Occipital lobe (tissue), 2 donors: Measurements from ENCODE around the gene DYNC2LI1. TPM values are rescaled to one million over a fixed set of nuclear protein-coding genes. Genes with fewer than 3 reads are reported as not detected.

ENCODE experiments used
- DNase-seq: peaks from one replicate; lab custom pipeline; 2025; lab: John Stamatoyannopoulos, UW
- total RNA-seq: library from RNA; depleted of rRNA; stranded (reverse); fragments of >200 nt; gene quantifications from one replicate; pipeline ENCODE4 v1.2.3, GENCODE V29; 2014

DYNC2LI1 gene
- total RNA-seq, 1 donor from 2014 or later: 41.5 TPM

DNA sequence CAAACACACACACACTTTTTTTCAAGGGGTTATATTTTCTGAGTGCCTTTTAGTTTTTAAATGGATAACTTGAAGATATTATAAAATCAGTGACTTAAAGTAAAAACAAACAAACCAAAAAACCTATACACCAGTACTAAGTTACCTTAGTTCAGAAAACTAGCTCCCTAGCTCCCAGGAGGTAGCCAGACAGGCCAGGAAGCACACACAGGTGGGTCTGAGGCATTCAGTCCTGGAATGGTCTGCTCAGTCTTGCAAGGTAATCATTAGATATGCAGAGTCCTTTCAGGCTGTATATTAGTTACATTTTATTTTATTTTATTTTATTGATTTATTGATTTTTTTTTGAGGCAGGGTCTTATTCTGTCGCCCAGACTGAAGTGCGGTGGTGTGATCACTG, 10.7 kb upstream of the DYNC2LI1 start:
- DNase-seq: no peak

DNA sequence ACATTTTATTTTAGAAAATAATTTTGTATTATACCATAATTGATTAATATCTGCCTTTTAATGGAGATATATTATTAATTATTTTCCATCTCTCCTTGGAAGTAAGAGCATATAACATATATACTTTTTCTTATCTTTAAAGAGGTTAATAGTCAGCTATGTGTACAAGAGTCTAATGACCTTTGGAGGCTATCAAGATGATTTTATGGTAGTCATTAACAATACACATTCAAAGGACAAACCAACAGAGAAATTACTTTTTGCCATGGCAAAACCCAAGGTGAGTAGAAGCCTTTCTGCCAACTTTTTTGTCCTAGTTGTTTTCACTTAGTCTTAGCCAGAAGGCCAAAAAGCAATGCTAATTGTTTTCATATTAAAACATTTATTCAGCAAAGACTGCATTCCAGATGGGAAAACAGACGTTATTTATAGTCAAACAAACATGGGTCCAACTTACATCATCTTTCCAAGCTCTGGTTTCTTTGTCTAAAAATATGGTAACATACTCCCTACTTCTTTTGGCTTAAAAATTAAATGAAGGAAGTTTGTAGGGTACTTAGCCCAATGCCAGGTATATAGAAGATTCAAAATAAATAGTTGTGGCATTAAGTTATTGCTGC, 9.6 kb upstream of the DYNC2LI1 start:
- no peak for DNase-seq

DNA sequence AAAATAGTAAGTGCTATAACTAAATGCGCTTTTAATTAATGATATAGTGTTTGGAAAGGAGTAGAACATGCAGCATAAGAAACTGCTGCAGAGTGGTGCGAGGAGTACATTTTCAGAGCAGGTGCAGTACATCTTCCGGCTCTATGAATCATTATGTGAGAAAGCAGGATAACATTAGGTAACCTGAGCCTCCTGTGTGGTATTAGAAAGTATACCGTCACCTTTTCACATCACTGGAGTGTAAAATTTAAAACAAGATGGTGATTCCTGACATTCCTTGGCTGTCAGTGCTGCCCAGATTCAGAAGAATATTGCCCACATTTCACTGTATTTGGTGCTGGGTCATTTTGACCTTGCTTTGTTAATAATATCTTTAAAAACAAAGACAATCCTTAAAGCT, 7.8 kb upstream of the DYNC2LI1 start:
- no peak for DNase-seq

DNA sequence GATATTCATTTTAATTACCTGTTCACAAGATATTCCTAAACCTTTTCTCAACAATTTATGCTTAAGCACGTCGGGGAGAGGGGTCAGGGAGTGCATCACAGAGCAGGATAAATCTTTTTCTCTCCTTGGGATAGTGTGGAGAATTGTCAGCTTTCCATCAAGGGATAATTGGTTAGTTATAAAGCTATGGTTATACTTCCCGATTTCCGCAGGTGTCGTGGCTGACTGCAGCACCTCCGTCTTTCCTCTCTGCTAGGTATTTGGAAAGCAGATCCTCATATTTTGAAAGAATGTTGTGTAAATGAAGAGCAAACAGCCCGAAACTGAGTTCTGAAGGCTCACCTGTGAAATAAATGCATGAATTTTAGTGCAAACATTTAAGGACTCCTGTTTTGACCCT, 778 bp downstream of the DYNC2LI1 start:
- no peak for DNase-seq

DNA sequence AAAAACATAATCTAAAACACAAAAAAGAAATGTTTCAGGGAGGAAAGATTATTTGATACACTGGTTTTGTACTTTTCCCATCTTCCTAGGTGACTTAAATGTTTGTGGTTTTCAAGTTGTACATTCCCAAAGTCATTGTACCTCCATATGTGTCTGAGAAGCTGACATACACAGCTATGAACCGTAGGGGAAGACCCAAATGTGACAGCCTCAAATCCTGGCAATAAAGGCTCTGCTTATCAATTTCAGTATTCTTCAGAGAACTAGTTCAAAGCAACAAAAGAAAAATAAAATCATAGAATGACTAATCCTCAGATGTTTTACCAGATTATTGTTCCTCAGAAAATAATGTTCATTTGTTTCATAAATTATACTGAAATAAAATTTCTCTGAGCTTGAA, 2.5 kb downstream of the DYNC2LI1 start:
- no peak for DNase-seq

DNA sequence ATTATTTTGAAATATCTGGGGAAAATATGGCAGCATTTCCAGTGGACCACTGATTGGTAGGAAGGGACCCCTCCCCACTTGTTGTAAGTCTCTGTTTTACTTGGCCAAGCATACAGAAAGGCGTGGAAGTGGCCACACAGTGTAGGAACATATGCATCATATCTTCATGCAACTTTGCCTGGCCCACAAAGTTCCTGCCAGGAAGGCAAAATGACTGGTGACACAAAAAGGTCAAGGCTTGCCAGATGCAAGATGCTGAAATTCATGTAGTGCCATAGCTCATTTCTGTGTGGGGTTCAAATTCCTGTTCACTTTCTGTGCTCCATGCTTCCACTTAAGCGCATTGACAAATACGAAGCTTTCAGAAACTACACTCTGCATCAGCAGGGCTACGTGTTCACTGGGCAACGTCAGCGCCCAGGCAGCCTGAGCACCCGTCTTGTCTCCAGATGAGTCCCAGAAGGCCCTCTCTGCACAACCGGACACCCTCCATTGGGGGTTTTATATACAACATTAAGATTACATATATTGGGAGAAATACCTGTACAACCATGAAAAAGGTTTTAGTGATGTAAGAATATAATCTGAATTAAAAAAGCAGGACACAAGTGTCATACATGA, 3.6 kb downstream of the DYNC2LI1 start:
- DNase-seq: no peak

DNA sequence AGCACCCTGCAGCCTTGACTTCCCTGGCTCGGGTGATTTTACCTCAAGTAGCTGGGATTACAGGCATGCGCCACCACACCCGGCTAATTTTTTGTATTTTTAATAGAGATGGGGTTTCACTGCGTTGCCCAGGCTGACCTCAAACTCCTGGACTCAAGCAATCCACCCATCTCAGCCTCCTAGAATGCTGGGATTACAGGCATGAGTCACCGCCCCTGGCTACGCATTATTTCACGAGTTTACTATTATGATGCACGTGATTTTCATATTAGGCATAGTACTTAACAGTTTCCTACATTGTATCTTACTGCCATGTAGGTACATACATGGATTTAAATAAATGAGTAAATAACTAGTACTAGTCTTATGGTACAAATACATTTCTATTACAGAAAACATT, 4.4 kb downstream of the DYNC2LI1 start:
- DNase-seq: no peak

DNA sequence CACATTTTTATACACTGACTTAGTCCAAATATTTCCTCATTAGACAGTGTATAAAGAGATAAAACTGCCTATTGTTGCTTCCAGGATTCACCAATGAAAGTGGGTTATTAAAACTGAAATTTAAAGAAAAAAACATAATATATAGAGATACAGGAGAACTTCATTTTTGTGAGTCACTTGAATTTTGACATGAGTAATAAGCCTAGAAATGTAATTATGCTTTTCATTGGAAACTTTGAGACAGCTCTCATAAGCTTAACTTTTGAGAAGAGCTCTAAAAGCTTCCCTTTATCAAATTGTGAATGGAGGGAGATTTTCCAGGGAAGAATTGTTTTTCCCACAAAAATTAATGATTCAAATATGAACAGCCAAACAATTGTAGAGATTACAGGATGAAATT, 14.1 kb downstream of the DYNC2LI1 start:
- no peak for DNase-seq

DNA sequence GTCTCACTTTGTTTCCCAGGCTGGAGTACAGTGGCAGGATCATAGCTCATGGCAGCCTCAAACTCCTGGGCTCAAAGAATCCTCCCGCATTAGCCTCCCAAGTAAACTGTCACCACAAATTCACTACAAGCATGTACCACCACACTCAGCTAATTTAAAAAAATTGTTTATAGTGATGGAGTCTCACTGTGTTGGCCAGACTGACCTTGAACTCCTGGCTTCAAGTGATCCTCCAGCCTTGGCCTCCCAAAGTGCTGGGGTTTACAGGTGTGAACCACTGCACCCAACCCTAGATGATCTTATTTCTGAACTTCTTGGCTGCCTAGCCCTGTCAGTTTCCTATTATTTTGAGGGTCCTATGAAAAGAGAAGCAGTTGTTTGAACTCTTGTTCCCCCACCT, 14.8 kb downstream of the DYNC2LI1 start:
- DNase-seq: no peak

DNA sequence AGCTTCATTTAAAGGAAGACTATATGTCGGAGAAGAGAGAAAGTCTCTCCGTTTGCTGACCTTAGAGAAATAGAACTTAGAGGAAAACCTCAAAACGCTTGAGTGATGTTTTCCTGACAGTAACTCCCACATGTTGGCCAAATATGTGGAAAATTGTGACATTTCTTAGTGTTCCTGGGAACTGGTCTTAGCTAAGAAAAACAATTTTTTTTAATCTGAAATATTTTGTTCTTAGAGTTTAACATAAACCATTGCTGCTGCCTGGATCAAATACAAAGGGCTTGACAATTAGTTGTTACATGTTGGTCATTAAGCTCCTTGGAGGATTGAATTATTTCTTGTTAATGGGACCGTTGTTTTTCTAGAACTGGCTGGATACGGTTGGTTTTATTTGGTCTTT, 16.3 kb downstream of the DYNC2LI1 start:
- DNase-seq: no peak

DNA sequence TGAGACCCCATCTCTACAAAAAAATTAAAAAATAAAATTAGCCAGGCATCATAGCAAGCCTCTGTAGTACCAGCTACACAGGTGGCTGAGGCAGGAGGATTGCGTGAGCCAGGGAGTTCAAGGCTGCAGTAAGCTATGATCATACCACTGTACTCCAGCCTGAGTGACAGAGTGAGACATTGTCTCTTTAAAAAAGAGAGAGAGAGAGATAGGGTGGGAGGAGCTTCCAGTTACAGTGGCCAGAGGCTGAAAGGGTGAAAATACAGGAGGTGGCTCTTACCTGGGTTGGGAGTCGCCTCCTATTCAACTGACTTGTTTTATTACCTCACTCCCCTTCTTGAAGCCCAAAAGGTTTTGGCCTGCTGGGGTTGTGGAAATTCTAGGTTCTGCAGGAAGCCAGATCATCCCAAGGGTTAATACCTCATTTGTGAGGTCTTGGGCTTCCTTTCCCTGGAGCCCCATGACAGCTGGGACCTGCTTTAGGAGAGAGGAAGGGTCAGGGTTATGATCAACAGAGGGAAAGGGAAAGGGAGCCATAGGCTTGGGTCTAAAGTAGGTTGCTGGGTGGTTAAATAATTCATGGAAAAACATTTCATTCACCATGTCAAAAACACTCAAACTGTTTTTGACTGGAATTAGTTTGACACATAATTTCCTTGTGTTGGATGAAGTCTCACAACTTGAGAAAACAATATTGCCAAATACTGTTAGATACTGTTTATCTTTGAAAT, 17.4 kb downstream of the DYNC2LI1 start:
- DNase-seq: no peak

DNA sequence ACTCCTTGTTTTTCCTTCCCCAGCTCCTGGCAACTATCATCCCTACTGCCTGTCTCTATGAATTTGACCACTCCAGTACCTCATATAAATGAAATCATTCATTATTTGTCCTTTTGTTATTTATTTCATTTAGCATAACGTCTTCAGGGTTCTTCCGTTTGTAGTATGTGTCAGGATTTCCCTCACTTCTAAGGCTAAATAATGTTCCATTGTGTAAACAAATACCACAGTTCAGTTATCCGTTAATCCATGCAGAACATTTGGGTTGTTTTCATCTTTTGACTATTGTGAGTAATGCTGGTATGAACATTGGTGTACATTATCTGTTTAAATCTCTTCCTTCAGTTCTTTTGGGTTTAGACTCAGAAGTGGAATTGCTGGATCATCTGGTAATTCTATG, 18.8 kb downstream of the DYNC2LI1 start:
- no peak for DNase-seq

DNA sequence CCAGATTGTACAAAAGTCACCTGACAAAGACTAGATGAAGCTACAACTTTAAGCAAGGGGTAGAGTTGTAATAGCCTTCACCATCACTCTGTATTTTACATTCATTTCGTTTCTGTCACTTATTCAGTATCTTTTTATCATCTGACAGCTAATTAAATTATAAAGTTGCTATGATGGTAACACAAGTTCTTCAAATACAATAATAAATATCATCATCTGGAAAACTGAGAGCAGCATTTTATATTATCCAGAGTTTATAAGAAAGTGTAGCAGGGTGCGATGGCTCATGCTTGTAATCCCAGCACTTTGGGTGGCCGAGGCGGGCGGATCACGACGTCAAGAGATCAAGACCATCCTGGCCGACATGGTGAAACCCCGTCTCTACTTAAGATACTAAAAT, 21.1 kb downstream of the DYNC2LI1 start:
- no peak for DNase-seq

DNA sequence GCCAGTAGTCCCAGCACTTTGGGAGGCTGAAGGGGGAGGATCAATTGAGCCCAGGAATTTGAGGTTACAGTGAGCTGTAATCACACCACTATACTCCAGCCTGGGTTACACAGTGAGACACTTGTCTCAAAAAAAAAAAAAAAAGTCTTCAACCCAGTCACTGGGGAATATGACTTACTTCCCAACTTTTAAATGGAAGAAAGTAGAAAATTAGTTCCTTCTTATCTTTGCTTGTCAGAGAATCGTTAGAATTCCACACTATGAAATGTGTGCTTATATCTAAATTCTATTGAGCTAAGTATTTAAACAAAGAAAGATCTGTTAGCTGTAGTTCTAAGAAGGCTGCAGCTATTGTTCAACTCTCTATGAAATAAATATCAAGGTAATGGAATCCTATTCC, 22.4 kb downstream of the DYNC2LI1 start:
- DNase-seq: no peak

DNA sequence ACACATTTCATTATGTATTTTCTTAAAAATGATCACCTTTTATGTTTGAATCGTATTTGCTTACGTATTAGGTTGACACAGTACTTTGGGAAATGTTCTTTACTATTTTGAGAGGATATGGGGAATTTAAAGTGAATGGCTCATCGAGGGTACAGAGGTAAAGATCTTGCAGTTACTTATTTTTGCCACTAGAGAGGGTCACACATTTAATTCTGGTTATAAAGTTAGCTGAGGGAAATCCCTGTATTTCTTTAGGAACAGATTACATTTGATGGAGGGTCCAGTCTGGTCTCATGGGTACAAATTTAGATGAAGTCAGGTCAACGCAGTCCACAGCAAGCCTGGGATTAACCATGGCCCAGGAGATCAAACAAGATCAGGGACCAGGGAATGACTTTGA, 24.5 kb downstream of the DYNC2LI1 start:
- no peak for DNase-seq

DNA sequence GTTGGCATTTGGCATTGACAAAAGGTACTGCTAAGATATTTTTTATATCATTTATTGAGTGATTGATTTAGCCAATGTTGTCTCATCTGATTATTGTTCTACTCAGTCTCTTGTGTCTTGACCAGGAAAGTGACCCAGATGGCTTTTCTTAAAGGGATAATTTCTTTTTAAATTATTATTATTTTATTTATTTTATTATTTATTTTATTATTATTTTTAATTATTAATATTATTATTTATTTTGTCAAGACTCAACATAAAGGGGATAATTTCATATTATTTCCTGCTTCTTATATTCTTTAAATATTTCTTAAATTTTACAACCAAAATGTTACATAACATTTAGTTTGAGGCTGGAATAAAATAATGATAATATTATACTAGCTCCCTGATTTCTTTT, 27.1 kb downstream of the DYNC2LI1 start:
- DNase-seq: no peak

DNA sequence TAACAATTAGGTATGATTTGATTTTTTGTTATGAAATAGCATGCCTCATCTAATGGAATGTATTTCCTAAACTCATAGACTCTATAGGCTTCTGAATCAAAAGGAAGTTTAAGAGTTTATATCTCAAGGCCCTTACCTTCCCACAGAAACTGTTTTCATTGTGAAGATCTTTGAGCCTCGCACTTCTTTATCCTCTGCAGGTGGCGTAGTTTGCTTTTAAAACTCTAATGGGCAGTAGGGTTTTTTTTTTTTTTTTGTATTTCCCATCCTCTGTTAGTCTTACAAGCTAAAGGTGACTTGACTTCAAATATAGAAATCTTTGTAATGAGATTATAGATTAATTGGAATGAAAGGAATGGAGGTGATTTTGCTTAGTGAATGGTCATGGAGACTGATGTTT, 28.3 kb downstream of the DYNC2LI1 start:
- no peak for DNase-seq

DNA sequence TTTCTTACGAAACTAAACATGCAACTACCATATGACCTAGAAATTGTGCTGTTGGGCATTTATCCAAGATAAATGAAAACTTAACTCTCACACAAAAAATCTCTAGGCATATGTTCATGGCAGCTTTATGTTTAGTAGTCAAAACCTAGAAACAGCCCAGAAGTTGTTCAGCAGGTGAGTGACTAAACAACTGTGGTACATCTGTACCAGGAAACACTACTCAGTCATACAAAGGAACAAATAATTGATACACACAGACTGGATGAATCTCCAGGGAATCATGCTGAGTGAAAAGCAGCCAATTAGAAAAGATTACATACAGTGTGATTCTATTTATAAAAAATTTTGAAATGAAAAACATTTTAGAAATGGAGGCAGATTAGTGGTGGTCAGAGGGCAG, 29.3 kb downstream of the DYNC2LI1 start:
- no peak for DNase-seq

DNA sequence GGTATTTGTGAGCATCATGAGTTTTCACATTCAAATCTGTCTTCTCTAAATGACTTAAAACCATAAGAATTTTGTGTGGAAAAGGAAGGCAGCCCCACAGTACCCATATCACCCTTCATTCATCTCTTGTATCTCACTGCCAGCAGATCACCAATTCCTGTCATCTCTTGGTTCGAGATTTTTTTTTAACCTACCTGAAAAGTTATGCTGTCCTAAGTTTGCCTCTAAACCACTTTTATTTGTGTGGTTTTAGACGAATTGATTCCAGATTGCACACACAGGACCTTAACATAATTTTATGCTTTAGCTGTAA, 32.8 kb downstream of the DYNC2LI1 start:
- no peak for DNase-seq

DNA sequence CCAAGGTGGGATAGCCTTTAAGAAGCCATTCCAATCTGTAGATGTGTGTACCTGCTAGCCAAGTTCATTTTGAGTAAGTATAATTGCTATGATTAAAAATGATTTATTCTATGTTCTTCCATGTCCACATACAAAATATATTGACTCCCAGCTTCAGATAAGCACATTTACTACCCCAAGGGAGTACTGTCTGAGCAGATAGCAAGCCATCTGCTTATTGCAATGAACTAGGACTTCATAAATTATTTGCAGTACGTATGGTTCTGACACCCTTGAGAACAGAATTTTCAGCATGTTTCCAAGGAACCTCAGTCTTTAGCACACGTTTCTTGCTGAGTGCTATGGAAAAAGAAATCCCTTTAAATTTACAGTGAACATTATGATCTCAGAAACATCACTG, 36.6 kb downstream of the DYNC2LI1 start:
- no peak for DNase-seq

DNA sequence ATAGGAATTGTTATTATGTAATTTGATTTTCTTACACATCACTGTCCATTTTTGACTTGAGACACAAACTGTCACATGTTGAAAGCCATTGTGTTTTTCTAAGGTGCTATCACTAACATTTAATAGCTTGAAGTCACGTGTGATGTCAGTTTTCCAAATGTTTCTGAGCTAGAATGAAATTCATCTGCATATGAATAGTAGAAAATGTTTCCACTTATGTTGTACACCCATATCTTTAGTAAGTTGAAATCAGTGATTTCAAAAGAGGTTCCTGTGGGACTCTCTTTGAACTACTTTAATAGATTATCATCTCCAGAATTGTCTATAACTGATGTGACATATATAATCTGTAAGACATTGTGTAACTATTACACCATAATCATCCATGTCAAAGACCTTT, 37.0 kb downstream of the DYNC2LI1 start:
- no peak for DNase-seq

DNA sequence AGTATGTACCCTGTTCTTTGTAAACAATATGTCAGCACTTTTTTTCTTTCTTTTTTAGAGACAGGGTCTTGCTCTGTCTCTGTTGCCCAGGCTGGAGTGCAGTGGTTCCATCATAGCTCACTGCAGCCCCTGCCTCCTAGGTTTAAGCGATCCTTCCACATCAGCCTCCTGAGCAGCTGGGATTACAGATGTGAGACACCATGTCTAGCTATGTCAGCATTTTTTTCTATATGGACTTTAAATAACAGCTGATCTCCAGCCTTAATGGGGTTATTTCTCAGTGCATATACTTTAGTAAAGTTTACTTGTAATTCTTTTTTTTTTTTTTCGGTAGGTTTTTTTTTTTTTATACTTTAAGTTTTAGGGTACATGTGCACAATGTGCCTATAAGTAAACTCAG, 38.2 kb downstream of the DYNC2LI1 start:
- DNase-seq: no peak

DNA sequence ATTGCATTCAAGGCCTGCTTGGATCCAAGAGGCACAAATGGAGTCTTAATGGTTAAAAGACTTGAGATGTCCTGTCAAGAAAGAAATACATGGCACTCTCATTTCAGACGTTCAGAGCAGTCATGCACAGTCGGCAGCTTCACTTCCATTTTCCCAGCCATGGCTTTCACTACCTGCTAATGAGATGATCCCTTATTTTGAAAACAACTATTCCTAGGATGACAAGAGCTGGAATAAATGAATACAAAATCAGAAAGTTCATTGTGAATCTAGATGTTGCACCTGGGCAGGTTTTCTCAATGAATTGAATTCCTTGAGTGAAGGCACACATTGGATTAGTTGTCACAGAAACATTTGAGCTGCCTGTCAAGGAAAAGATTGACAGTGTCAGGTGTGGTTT, 39.1 kb downstream of the DYNC2LI1 start:
- DNase-seq: no peak
